ENCODE data around the gene ATG16L2.

Gene ATG16L2, protein sequence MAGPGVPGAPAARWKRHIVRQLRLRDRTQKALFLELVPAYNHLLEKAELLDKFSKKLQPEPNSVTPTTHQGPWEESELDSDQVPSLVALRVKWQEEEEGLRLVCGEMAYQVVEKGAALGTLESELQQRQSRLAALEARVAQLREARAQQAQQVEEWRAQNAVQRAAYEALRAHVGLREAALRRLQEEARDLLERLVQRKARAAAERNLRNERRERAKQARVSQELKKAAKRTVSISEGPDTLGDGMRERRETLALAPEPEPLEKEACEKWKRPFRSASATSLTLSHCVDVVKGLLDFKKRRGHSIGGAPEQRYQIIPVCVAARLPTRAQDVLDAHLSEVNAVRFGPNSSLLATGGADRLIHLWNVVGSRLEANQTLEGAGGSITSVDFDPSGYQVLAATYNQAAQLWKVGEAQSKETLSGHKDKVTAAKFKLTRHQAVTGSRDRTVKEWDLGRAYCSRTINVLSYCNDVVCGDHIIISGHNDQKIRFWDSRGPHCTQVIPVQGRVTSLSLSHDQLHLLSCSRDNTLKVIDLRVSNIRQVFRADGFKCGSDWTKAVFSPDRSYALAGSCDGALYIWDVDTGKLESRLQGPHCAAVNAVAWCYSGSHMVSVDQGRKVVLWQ

DNA sequence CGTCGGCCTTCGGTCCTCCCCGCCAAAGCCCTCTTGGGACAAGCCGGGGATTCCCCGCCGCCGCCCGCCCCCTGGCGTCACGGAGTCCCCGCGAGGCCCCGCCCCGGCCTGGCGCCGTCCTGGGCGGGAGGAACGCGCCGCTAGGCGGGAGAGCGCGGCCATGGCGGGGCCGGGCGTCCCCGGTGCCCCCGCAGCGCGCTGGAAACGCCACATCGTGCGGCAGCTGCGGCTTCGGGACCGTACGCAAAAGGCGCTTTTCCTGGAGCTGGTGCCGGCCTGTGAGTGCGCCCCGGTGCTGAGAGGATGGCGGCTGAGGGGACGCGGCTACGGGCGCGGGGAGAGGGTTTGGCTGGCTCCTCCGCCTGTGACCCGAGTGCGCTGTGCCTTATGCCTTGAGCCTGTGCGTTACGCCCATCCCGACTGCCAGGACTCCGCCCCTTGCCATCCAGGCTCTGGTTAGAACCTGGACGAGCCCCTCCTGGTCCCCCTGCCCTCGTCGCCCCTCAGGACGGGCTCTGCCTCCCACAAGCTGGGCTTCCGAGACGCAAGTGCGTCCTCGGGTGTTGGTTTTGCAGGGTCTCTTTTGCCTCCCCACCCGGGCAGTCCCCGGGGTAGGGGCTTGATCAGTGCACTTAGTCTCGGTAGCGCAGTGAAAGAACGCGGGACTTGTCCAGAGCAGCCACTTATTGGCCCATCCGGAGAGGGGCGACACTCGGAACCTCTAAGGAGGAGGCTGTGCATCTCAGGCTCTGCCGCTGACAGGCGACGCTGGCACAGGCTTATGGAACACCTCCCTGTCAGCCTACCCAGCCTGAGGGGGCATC, at the start of gene ATG16L2:
Gene ATG16L2 (plus strand): TSS at position 126 of the 824 bp plus-strand sequence. CDS start 35 bp downstream, at position 161.
- in situ Hi-C loops (cut with HindIII; ENCODE audit: low pct_ligation_motif_present, low pct_unique_long_range_greater_than_20kb, low sequenced_read_pairs): loop anchor here (10.0 kb wide), 1 partner anchor 60 kb away; the partner anchor contains the start of gene ARAP1
- peak; percentile 83 for DNase-seq

DNA sequence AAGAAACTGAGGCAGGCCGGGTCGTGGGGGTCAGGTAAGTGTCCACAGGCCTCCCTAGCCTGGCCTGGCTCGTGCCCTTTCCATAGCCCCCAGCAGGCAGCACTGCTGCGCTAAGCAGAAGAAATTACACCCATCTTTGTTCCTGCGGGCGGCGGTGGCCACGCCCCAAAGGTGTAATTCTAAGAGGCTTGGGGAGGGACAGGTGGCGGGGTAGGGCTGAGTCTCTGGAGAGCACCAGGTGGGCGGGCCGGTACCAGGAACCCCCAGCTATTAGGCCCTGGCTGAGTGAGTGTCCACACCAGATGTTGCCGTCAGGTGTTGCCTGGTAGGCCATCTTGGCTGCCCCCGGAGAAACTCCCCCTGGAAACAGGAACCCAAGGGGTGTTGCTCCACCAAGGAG, 49.7 kb upstream of the ATG16L2 start:
- DNase-seq: no peak
- in situ Hi-C loops (cut with HindIII; ENCODE audit: low pct_ligation_motif_present, low pct_unique_long_range_greater_than_20kb, low sequenced_read_pairs): no loop called here

DNA sequence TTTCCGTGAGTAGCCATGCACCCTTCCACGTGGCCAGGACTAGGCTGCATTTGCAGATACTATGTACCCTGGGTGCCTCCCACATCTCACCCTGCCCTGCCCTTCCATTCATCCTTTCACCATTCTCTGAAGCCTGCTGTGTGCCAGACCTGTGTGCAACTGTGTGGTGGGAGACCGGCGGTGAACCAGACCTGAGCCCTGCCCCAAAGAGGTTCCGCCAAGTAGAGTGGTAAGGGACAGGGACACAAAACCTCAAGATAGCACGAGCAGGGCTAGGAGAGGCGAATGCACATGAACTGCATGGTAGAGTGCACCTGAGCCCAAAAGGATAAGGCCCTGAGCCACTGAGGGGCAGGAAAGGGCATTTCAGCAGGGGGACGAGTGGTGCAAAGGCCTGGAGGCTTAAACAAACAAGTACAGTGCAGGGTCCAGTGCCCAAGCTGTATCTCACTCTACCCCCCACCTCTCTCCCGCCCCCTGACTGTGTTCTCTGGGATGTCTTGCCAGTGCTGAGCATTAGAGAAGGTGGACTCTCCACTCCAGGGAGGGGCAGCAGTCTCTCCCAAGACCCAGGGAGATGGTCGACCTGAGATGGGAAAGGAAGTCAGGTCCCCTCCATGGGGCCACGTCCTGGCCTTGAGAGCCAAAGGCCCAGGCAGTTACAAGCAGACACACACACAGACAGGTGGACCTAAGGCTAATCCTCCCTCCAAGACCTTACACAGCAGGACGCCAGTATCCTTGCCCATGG, 47.9 kb upstream of the ATG16L2 start:
- no peak for DNase-seq
- in situ Hi-C loops (cut with HindIII; ENCODE audit: low pct_ligation_motif_present, low pct_unique_long_range_greater_than_20kb, low sequenced_read_pairs): no loop called here

DNA sequence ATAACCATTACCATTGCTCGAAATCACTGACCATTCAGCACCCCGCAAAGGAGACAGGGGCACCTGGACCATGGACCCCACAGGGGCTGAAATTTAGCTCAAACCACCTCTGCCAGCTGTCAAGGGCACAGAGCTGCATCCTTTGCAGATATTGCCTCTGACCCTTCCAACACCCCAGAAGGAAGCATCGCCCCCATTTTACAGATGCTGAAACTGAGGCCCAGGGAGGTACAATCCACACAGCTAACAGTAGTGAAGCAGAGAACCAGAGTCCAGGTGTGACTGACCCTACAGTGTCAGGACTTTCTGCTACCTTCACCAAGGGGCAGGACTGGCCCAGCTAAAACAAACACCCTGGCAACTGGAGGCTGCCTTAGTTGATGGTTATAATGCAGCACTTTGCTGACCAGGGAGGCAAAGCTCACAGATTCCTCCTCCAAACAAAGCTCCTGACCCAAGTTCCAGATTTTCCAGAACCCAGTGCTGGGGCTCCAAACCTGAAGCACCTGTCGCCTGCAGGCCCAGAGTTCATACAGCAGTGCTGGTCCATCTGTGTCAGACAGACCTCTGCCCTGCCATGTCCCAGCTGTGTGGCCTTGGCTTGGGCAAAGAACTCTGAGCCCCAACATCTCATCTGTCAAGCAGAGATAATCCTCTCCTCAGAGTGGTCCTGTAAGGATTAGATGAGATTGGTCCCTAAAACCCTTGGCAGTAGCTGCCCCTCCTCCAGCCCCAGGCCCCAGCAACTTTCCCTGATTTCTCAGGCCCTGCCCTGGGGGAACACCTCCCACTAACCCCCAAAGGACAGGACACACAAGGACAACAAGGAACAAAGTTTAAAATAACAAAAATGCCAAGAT, 46.8 kb upstream of the ATG16L2 start:
- in situ Hi-C loops (cut with HindIII; ENCODE audit: low pct_ligation_motif_present, low pct_unique_long_range_greater_than_20kb, low sequenced_read_pairs): no loop called here
- DNase-seq: no peak

DNA sequence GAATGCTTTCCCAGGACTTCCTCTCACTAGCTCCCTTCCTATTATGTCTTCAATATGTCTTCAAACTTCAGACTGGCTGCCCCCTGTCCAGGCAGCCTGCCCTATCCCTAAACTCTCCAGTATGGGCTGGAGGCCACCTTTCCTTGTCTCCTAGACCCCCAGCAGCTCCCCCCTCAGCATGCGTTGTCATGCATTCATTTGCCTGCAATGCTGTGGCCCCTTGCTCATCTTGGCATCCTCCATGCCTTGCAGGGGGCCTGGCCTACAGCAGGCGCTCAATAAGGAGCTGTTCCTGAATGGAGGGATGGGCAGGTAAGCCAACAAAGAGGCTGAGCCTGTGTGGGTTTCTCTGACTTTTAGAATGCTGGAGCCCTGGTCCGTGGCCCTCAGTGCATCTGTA, 45.6 kb upstream of the ATG16L2 start:
- DNase-seq: no peak
- in situ Hi-C loops (cut with HindIII; ENCODE audit: low pct_ligation_motif_present, low pct_unique_long_range_greater_than_20kb, low sequenced_read_pairs): no loop called here

DNA sequence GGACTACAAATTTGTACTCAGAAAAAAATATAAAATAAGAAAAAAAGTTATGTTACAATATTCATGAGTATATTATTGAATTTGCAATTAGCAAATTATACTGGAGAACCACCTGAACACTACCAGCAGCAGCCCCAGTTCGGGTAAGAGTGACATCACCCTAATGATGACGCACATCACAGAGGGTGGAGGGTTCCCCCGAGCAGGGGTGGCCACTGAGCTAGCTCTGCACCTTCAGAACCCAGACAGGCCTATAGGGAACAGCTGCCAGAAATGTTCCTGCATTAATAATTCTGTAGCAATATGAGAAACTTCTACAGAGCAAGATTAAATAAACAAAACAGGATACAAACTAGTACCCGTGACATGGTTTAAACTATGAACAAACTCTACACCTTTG, 44.5 kb upstream of the ATG16L2 start:
- in situ Hi-C loops (cut with HindIII; ENCODE audit: low pct_ligation_motif_present, low pct_unique_long_range_greater_than_20kb, low sequenced_read_pairs): no loop called here
- DNase-seq: no peak

DNA sequence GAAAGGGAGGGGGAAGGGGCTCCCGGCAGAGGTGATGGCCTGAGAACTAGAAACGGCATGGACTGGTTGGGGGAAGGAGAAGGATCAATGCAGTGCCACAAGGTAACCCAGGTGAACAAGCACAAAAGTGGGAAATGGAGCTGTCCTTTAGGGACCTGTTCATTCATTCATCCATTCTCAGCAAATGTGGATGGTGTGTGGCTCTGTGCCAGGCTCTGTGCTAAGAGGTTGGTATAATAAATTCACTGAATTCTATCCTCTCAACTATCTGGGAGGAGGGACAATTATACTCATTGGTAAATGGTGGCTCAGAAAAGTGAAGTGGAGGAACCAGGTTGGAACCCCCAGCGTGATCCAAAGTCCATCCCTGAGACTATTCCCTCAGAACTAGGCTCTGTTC, 43.4 kb upstream of the ATG16L2 start:
- in situ Hi-C loops (cut with HindIII; ENCODE audit: low pct_ligation_motif_present, low pct_unique_long_range_greater_than_20kb, low sequenced_read_pairs): no loop called here

DNA sequence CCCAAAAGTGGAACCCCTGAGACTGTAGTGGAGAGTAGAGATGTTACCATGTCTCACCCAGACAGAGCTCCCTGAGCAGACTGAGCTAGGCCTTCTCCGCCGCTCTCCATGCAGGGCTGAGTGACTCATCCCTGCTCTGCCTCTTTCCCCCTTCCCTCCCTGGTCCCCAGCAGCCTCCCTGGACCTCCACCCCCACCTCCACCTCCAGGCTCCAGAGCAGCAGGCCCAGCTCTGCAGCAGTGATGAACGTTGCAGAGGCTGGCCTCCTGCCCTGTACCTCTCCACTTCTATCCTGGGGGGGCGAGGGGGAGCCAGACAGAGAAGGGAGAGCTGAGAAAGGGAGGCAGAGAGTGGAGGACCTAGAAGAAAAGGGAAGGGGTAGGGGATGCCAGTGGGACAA, 42.7 kb upstream of the ATG16L2 start:
- no peak for DNase-seq
- in situ Hi-C loops (cut with HindIII; ENCODE audit: low pct_ligation_motif_present, low pct_unique_long_range_greater_than_20kb, low sequenced_read_pairs): no loop called here

More for the DNA sequence above, 43.4 kb upstream of the ATG16L2 start:
- no peak for DNase-seq

DNA sequence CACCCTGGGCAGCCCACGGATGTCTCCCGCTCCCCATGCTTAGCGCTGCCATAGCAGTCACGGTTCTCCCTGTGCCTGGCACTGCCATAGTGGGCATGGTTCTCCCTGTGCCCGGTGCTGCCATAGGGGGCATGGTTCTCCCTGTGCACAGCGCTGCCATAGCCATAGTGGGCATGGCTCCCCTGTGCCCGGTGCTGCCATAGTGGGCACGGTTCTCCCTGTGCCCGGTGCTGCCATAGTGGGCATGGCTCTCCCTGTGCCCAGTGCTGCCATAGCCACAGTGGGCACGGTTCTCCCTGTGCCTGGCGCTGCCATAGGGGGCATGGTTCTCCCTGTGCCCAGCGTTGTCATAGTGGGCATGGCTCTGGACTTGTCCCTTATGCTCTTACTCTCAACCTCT, 42.2 kb upstream of the ATG16L2 start:
- in situ Hi-C loops (cut with HindIII; ENCODE audit: low pct_ligation_motif_present, low pct_unique_long_range_greater_than_20kb, low sequenced_read_pairs): no loop called here
- no peak for DNase-seq

DNA sequence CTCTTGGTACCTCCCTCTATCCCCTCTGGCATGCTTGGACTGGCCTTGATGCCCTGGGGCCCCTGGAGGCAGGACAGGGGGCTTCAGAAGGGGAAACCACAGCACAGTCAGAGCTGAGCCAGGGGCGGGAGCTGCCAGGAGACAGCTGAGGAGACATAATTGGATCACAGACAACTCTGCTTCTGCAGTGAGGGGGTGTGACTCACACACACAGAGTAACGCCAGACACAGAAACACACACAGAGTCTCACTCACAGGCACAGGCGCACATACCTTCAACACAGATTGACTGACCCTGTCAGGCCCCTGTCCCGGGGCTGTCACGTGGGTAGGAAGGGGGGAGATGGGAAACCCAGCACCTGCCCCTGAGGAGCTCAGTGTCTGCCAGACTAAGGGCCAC, 40.9 kb upstream of the ATG16L2 start:
- DNase-seq: peak; percentile 35
- in situ Hi-C loops (cut with HindIII; ENCODE audit: low pct_ligation_motif_present, low pct_unique_long_range_greater_than_20kb, low sequenced_read_pairs): no loop called here

DNA sequence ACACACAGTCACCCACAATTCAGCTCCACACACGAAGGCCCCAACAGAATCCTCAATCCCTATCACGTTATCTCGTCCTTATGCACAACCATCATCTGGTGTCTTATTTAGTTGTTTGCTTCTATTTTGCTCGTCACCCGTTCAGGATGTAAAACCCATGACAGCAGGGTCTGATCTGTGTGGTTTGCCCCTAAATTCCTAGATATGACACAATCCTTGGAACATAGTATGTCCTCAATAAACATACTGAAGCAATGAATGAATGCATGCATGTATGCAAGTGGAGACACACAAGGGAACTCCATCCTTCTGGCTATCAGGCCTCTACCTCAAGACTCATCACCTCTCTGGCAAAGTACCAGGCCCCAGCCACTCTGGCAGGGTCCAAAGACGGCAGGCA, 40.5 kb upstream of the ATG16L2 start:
- no peak for DNase-seq
- in situ Hi-C loops (cut with HindIII; ENCODE audit: low pct_ligation_motif_present, low pct_unique_long_range_greater_than_20kb, low sequenced_read_pairs): no loop called here

DNA sequence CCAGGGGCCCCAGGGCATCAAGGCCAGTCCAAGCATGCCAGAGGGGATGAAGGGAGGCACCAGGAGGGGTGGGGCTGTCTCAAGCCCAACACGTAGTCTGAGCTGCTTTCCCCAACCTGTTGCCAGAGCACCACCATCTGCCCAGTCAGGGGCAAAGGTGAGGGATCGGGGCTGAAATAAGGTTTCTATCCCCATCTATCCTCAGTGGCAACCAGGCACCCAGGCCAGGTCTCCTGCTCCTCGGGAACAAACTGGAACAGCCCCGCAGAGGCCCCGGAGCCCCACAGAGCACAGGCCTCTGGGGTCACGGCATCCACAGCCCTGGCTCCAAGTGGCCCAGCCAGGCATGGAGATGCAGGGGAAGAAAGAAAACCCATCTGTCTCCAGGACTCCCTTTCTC, 39.7 kb upstream of the ATG16L2 start:
- no peak for DNase-seq
- in situ Hi-C loops (cut with HindIII; ENCODE audit: low pct_ligation_motif_present, low pct_unique_long_range_greater_than_20kb, low sequenced_read_pairs): no loop called here

DNA sequence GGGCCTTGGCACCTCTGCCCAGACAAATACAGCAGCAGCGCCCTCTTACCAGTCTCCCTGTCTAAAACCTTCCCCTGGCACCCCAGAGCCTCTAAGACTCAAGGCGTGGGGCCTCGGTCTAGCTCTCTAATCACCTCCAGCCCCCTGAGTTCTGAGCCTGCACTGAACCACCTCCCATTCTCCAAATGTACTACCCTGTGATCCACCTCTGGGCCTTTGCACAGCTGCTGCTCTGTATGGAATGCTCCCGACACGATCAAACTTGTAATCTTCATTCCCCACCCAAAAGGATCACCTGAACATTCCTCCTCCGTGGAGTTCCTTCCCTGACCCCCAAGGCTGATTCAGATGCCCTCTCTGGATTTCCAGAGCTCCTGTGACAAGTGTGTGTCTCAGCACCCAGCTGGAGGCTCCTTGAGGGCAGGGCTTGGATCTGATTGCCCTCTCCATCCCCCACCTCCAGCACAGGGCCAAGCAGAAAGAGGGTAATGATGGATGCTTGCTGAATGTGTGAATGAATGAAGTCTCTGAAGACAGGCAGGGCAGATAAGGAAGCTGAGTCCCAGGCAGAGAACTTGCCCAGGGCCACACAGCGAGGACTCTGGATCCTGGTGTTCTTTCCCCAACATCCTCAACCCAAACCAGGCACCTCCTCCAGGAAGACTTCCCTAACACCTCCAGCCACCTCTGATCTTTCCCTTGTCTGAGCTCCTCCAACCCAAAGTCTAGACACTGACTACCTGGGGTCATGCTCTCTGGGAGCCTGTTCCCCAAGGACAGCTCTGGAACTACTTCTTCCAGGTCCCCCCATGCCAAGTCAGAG, 38.7 kb upstream of the ATG16L2 start:
- in situ Hi-C loops (cut with HindIII; ENCODE audit: low pct_ligation_motif_present, low pct_unique_long_range_greater_than_20kb, low sequenced_read_pairs): no loop called here

DNA sequence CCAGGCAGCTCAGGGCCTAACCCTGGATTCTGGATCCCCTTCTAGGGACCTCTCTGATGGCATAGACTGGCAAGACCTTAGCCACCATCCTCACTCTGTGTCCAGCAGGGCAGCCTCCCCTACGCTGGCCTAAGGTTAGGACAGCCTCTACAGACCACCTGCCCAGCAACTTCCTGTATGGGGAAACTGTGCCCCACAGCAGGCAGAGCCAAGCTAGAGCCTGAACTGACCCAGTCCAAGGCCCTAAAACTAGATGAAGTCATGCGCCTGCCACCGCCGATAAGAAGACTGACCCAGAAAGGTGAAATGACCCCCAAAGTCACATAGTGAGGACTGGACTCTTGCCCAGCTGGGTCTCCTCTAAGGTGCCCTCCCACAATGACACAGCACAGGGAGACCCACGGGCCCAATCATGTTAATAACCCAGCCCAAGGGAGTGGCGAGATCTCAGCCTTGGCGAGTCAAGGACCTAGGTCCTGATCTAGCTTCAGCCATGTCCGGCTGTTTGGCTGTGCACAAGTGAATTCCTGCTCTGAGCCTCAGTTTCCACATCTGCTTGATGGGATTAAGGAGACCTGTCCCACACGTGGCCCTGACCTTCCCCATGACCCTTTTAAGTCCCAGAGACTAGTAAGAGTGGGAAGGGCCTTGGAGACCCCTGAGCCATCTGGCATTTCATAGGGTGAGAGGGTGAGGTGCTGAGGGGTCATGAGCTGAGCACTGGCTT, 37.9 kb upstream of the ATG16L2 start:
- DNase-seq: no peak
- in situ Hi-C loops (cut with HindIII; ENCODE audit: low pct_ligation_motif_present, low pct_unique_long_range_greater_than_20kb, low sequenced_read_pairs): no loop called here

More for the DNA sequence above, 38.7 kb upstream of the ATG16L2 start:
- no peak for DNase-seq

DNA sequence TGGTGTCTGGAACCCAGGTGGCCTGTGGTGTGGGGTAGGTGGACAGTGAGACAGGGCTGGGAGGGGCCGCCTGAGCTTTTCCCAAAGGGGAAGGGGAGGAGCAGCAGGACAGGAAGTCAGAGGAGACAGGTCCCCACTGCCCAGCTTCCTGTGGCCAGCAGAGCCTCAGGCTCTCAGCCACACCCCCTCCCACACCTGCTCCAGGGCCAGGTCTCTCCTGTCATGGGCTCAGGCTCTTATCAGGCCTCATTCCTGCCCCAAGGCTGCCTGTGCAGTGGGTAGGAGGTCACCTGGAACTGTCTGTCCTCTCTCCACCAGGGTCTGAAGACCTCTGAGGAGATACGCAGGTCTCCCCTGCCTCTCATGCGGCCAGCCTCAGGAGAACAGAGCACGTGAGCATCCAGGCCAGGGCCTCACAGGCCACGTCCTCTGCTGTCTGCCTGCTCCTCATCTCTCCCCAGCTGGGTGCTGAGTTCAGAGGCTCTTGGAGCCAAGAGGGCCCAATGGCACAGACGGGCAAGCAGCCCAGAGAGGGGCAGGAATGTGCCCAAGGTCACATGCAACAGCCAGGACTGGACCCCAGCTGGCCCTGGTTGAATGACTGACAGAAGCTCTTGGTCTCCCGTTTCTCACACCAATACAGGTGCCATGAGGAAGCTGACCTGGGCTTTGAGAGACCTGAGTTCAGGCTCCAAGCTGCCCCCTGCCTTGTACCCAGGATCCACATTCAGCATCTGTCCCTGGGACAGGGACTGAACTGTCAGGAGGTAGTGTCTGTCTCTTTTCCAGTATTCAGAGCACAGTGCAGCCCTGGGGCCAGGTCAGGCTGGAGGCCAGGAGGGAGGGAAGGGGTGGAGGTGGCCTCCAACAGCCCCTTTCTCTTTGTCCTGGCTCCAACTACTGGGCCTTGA, 37.1 kb upstream of the ATG16L2 start:
- no peak for DNase-seq
- in situ Hi-C loops (cut with HindIII; ENCODE audit: low pct_ligation_motif_present, low pct_unique_long_range_greater_than_20kb, low sequenced_read_pairs): no loop called here

Measured in ACHN (cell line).